ENCODE measurements around the gene MED17.

Gene MED17, protein sequence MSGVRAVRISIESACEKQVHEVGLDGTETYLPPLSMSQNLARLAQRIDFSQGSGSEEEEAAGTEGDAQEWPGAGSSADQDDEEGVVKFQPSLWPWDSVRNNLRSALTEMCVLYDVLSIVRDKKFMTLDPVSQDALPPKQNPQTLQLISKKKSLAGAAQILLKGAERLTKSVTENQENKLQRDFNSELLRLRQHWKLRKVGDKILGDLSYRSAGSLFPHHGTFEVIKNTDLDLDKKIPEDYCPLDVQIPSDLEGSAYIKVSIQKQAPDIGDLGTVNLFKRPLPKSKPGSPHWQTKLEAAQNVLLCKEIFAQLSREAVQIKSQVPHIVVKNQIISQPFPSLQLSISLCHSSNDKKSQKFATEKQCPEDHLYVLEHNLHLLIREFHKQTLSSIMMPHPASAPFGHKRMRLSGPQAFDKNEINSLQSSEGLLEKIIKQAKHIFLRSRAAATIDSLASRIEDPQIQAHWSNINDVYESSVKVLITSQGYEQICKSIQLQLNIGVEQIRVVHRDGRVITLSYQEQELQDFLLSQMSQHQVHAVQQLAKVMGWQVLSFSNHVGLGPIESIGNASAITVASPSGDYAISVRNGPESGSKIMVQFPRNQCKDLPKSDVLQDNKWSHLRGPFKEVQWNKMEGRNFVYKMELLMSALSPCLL

DNA sequence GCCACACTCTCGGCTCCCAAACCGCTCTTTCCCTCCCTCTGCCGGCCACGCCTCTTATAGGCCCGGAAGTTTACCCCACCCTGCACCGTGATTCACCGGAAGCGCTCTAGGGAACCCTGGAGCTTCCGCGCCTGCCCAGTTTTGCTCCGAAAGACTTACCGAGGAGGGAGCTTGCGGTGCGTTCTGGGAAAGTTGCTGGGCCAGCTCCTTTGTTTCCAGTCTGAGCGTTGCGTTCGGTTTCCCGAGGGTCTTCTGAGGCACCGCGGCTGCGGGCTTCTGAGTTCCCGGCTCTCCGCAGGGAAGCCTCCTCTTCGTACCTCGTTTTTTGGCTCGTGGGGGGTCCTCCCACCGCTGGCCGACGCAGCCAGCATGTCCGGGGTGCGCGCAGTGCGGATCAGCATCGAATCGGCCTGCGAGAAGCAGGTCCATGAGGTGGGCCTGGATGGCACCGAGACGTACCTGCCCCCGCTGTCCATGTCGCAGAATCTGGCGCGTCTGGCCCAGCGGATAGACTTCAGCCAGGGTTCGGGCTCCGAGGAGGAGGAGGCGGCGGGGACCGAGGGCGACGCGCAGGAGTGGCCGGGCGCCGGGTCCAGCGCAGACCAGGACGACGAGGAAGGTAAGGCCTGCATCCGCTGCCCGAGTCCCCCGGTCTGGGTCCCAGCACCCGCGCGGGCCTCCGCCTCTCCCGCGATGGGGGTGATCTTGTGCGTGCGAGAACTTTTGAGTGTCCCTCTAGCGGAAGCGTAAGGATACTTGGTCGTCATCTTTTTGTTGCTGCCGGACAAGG is at the start of gene MED17:
Gene MED17 (plus strand): TSS at position 138 of the 790 bp plus-strand sequence. CDS start 232 bp downstream, at position 370.
- Histone ChIP-seq H3K27ac (peak within 1 kb of the TSS; percentile 92), H3K4me3 (ENCODE audit: low read depth in 1 of 2, low read length in 1 of 2) (peak within 1 kb of the TSS; percentile 90 to 95), H3K27me3 (no peaks in the 10 kb centered on the region), H3K36me3 (peaks cover 9% of the 10 kb centered on the region), H3K4me1 (ENCODE audit: control insufficient read depth in 1 of 2, insufficient read depth in 1 of 2, low read depth in 1 of 2, low read length in 1 of 2) (peaks cover 24 to 27% of the 10 kb centered on the region in 2 experiments), H3K9me3 (no peaks in the 10 kb centered on the region)
- TF ChIP-seq, protein P1, sequence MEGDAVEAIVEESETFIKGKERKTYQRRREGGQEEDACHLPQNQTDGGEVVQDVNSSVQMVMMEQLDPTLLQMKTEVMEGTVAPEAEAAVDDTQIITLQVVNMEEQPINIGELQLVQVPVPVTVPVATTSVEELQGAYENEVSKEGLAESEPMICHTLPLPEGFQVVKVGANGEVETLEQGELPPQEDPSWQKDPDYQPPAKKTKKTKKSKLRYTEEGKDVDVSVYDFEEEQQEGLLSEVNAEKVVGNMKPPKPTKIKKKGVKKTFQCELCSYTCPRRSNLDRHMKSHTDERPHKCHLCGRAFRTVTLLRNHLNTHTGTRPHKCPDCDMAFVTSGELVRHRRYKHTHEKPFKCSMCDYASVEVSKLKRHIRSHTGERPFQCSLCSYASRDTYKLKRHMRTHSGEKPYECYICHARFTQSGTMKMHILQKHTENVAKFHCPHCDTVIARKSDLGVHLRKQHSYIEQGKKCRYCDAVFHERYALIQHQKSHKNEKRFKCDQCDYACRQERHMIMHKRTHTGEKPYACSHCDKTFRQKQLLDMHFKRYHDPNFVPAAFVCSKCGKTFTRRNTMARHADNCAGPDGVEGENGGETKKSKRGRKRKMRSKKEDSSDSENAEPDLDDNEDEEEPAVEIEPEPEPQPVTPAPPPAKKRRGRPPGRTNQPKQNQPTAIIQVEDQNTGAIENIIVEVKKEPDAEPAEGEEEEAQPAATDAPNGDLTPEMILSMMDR (IDR thresholded peaks at IDR 0.05): peak; percentile 41

DNA sequence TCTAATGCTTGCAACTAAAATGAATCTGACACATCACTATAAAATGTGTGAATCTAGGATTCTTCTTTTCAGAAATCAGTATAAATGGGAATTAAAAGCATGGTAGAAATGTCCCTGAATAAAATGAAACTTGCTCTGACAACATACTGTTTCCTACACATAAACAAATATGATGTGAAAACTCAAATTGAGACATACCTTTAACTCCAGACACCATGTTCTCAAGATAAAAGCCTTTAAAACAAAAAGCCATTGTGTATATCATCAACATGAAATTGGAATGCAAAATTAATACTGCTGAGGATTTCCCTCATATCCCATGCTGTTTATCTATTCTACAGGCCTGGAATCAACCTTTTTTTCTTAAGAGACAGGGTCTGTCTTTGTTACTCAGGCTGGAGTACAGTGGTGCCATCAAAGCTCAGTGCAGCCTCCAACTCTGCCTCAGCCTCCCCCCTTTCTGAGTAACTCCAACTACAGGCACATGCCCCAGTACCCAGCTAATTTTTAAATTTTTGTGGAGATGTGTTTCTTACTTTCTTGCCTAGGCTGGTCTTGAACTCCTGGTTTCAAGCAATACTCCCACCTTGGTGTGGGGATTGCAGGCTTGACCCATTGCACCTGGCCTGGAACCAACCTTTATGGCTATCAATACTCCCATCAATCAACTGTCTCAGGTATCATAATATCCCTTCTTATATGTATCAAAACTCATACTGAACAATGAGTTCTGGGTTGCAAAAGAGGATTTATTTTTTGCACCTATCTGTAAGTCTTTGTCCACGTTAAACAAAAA is 49.5 kb upstream of the MED17 start:
- H3K4me1 ChIP-seq (ENCODE audit: control insufficient read depth in 1 of 2, insufficient read depth in 1 of 2, low read depth in 1 of 2, low read length in 1 of 2): peaks cover 14 to 24% of the 10 kb centered on the region in 2 experiments
- H3K27ac ChIP-seq: peak overlapping the region; percentile 1
- H3K9me3 ChIP-seq: no peaks in the 10 kb centered on the region
- H3K4me3 ChIP-seq (ENCODE audit: low read depth in 1 of 2, low read length in 1 of 2): no peak overlapping the region
- TF ChIP-seq, protein P1 (IDR thresholded peaks at IDR 0.05): no peak
- H3K36me3 ChIP-seq: peaks cover 95% of the 10 kb centered on the region
- no peaks in the 10 kb centered on the region for H3K27me3 ChIP-seq

DNA sequence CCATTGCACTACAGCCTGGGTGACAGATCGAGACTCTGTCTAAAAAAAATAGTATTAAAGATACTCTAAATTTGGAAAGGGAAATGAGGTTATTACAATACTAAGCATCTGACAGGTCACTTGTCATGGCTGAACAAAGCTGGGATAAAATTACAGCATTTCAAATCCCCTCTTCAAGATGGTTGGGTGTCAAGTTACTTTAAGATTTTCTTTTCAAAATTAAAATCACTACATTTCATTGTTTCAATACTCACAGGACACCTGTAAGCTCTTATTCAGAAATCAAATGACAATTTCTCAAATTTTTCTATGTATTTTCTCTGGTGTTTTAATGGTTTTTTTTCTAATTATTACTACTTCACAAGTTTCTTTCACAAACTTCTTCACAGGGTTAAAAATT is 48.5 kb upstream of the MED17 start:
- TF ChIP-seq, protein P1 (IDR thresholded peaks at IDR 0.05): no peak
- Histone ChIP-seq H3K27ac (no peak overlapping the region), H3K36me3 (peaks cover 85% of the 10 kb centered on the region), H3K4me3 (ENCODE audit: low read depth in 1 of 2, low read length in 1 of 2) (no peak overlapping the region), H3K9me3 (no peaks in the 10 kb centered on the region), H3K4me1 (ENCODE audit: control insufficient read depth in 1 of 2, insufficient read depth in 1 of 2, low read depth in 1 of 2, low read length in 1 of 2) (peaks cover 25 to 34% of the 10 kb centered on the region in 2 experiments), H3K27me3 (no peaks in the 10 kb centered on the region)

DNA sequence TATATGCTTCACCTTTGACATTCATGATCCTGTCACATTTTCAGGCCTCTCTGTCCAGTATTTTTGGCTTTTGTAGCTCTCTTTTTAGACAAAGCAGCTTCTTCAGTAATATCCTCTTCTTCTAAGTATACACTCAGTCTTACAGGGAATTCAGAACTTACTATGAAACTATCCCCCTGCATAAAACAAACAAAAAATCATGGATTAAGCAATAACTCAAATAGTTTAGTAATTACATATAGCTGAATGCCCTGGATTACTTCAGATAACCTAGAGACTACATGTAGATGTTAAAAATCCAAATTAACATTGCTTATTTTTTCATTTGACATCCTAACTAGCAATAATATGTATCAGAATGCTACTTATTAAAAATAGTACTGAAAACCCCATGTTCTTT is 48.0 kb upstream of the MED17 start:
- Histone ChIP-seq H3K9me3 (no peaks in the 10 kb centered on the region), H3K27ac (peak overlapping the region; percentile 13), H3K4me3 (ENCODE audit: low read depth in 1 of 2, low read length in 1 of 2) (no peak overlapping the region), H3K27me3 (no peaks in the 10 kb centered on the region), H3K36me3 (peaks cover 80% of the 10 kb centered on the region), H3K4me1 (ENCODE audit: control insufficient read depth in 1 of 2, insufficient read depth in 1 of 2, low read depth in 1 of 2, low read length in 1 of 2) (peaks cover 28 to 34% of the 10 kb centered on the region in 2 experiments)
- TF ChIP-seq, protein P1 (IDR thresholded peaks at IDR 0.05): no peak

Data from neutrophil (primary cell).